HepG2 (cell line): ENCODE measurements around the gene MXRA8. TPM values are rescaled to one million over a fixed set of nuclear protein-coding genes. Genes with fewer than 3 reads are reported as not detected.

Experiments
- ATF3 ChIP-seq: sonication (generic); formaldehyde crosslinking; IDR thresholded peaks from 2 replicates; pipeline ENCODE4 v1.4.0; 2020; ENCODE audit warnings: missing genetic modification reagents
- CHCHD3 ChIP-seq: sonication (generic); formaldehyde crosslinking; IDR thresholded peaks from 2 replicates; pipeline ENCODE4 v1.8.0; 2022; ENCODE audit warnings: mild to moderate bottlenecking, missing genetic modification reagents, moderate library complexity
- FOXA1 ChIP-seq, 2 experiments: fragments of 450-650 bp in 1 of 2; sonication (generic) in 1 of 2; formaldehyde crosslinking in 1 of 2; IDR thresholded peaks; 2 replicates each; pipeline versions ENCODE4 v1.4.0 to v1.6.1; 2016 to 2020; ENCODE audit warnings: missing genetic modification reagents in 1 of 2
- HDAC2 ChIP-seq: sonication (generic); formaldehyde crosslinking; IDR thresholded peaks from 2 replicates; pipeline ENCODE4 v1.4.0; 2020; ENCODE audit warnings: missing genetic modification reagents
- KAT7 ChIP-seq: IDR thresholded peaks from 2 replicates; pipeline ENCODE4 v1.6.1; 2018; ENCODE audit warnings: borderline replicate concordance, missing compliant biosample characterization
- KLF6 ChIP-seq: IDR thresholded peaks from 2 replicates; pipeline ENCODE4 v1.8.0; 2016; ENCODE audit warnings: missing biosample characterization, missing genetic modification reagents
- LCORL ChIP-seq, 2 experiments: fragments of 450-650 bp in 1 of 2; sonication (generic) in 1 of 2; formaldehyde crosslinking in 1 of 2; IDR thresholded peaks; 2 replicates each; pipeline versions ENCODE4 v1.5.0 to v1.6.1; 2017 to 2020; ENCODE audit warnings: antibody characterized with exemption in 1 of 2, missing genetic modification reagents in 1 of 2
- MED13 ChIP-seq: sonication (generic); formaldehyde crosslinking; IDR thresholded peaks from 2 replicates; pipeline ENCODE4 v1.5.0; 2020; ENCODE audit warnings: missing genetic modification reagents
- MXD1 ChIP-seq: sonication (generic); formaldehyde crosslinking; IDR thresholded peaks from 2 replicates; pipeline ENCODE4 v1.4.0; 2020; ENCODE audit warnings: mild to moderate bottlenecking, missing genetic modification reagents
- PRDM10 ChIP-seq: sonication (generic); formaldehyde crosslinking; IDR thresholded peaks from 2 replicates; pipeline ENCODE4 v1.4.0; 2020; ENCODE audit warnings: low read depth, missing genetic modification reagents
- SP1 ChIP-seq, 2 experiments: fragments of 450-650 bp in 1 of 2; sonication (generic) in 1 of 2; formaldehyde crosslinking in 1 of 2; IDR thresholded peaks; 2 replicates each; pipeline versions ENCODE4 v1.4.0 to v1.6.1; 2016 to 2020; ENCODE audit warnings: missing genetic modification reagents in 1 of 2
- TFAP4 ChIP-seq: sonication (generic); IDR thresholded peaks from 2 replicates; pipeline ENCODE4 v1.6.1; 2016; ENCODE audit warnings: low read depth, borderline replicate concordance
- TFDP2 ChIP-seq: sonication (generic); formaldehyde crosslinking; IDR thresholded peaks from 2 replicates; pipeline ENCODE4 v1.4.0; 2020; ENCODE audit warnings: missing genetic modification reagents
- ZNF160 ChIP-seq: sonication (generic); formaldehyde crosslinking; IDR thresholded peaks from 2 replicates; pipeline ENCODE4 v1.8.0; 2022; ENCODE audit warnings: mild to moderate bottlenecking, inconsistent platforms, missing genetic modification reagents
- ZNF260 ChIP-seq: sonication (generic); formaldehyde crosslinking; IDR thresholded peaks from 2 replicates; pipeline ENCODE4 v1.4.0; 2020; ENCODE audit warnings: missing genetic modification reagents, low read depth, mild to moderate bottlenecking, borderline replicate concordance
- ZNF296 ChIP-seq: sonication (generic); formaldehyde crosslinking; conservative IDR thresholded peaks from 2 replicates; pipeline ENCODE4 v1.5.0; 2020; ENCODE audit warnings: mild to moderate bottlenecking, missing genetic modification reagents
- ZNF326 ChIP-seq: sonication (generic); formaldehyde crosslinking; IDR thresholded peaks from 2 replicates; pipeline ENCODE4 v1.4.0; 2020; ENCODE audit warnings: missing genetic modification reagents, borderline replicate concordance
- ZNF501 ChIP-seq: sonication (generic); formaldehyde crosslinking; IDR thresholded peaks from 2 replicates; pipeline ENCODE4 v1.5.1; 2020; ENCODE audit warnings: mild to moderate bottlenecking, moderate library complexity, missing genetic modification reagents
- ZNF550 ChIP-seq: sonication (generic); formaldehyde crosslinking; IDR thresholded peaks from 2 replicates; pipeline ENCODE4 v1.4.0; 2020; ENCODE audit warnings: mild to moderate bottlenecking, missing genetic modification reagents, borderline replicate concordance
- ZNF678 ChIP-seq: sonication (generic); formaldehyde crosslinking; IDR thresholded peaks from 2 replicates; pipeline ENCODE4 v1.4.0; 2020; ENCODE audit warnings: mild to moderate bottlenecking, missing genetic modification reagents
- ZNF878 ChIP-seq: sonication (generic); formaldehyde crosslinking; IDR thresholded peaks from 2 replicates; pipeline ENCODE4 v1.8.1; 2023; ENCODE audit warnings: mild to moderate bottlenecking, missing genetic modification reagents, moderate library complexity
- ZNF883 ChIP-seq: sonication (generic); formaldehyde crosslinking; IDR thresholded peaks from 2 replicates; pipeline ENCODE4 v1.5.1; 2020; ENCODE audit warnings: mild to moderate bottlenecking, missing genetic modification reagents; ENCODE audit errors: not compliant biosample characterization
- polyA plus RNA-seq, 8 experiments: library from polyadenylated mRNA; depleted of rRNA in 3 of 8; stranded (reverse) in 7 of 8; unstranded in 1 of 8; fragments of >200 nt; fragmentation: Illumina TruSeq in 4 of 8; extraction: Trizol in 4 of 8; gene quantifications; 2 replicates each; pipeline versions ENCODE4 v1.2.1 to v1.2.3, GENCODE V29; 2011 to 2016; ENCODE audit warnings: low read depth in 4 of 8, missing spikeins in 1 of 8, mixed read lengths in 1 of 8; ENCODE audit not compliant: insufficient read depth in 1 of 8
- total RNA-seq, 5 experiments: library from RNA; depleted of rRNA; stranded (reverse); fragments of >200 nt; fragmentation: Illumina TruSeq; extraction: Trizol; gene quantifications; 2 replicates each; pipeline ENCODE4 v1.2.3, GENCODE V29; 2016; ENCODE audit warnings: low read depth in 1 of 5

Gene MXRA8
- total and polyA plus RNA-seq, 2 of the 13 experiments (the other 11 are each of a cell fraction or from before 2014, with no cell fraction given): 19.8 to 44.8 TPM

GRCh38 chr1:1358433-1359271 is at the start of gene MXRA8 (continued):
- TF ChIP-seq CHCHD3 (CRISPR knock-in tag) (no peak), KLF6 (CRISPR knock-in tag) (peak; percentile 20; the same call in 1 of the 2 replicates), HDAC2 (CRISPR knock-in tag) (no peak), PRDM10 (CRISPR knock-in tag) (peak; percentile 64; the same call in 1 of the 2 replicates), ZNF878 (CRISPR knock-in tag) (no peak), ZNF296 (no peak; the same call in 1 of the 2 replicates), MXD1 (CRISPR knock-in tag) (peak; percentile 54; the same call in 1 of the 2 replicates), FOXA1 (IDR thresholded peaks at IDR 0.05) (no peak), FOXA1 (CRISPR knock-in tag; IDR thresholded peaks at IDR 0.05) (no peak), MED13 (CRISPR knock-in tag) (no peak), ZNF326 (no peak), ZNF883 (CRISPR knock-in tag) (no peak), KAT7 (CRISPR knock-in tag) (no peak), ATF3 (CRISPR knock-in tag) (no peak), SP1 (IDR thresholded peaks at IDR 0.05) (no peak), SP1 (CRISPR knock-in tag; IDR thresholded peaks at IDR 0.05) (peak; percentile 51), LCORL (IDR thresholded peaks at IDR 0.05) (no peak), LCORL (CRISPR knock-in tag; IDR thresholded peaks at IDR 0.05) (peak; percentile 81; the same call in 1 of the 2 replicates), ZNF260 (CRISPR knock-in tag) (no peak), ZNF501 (no peak; the same call in 1 of the 2 replicates), ZNF678 (CRISPR knock-in tag) (no peak), TFAP4 (no peak), ZNF160 (CRISPR knock-in tag) (no peak), ZNF550 (no peak), TFDP2 (CRISPR knock-in tag) (no peak)
